Neural crest cell (in vitro differentiated cells): ENCODE data around the gene ARHGAP28. TPM values are rescaled to one million over a fixed set of nuclear protein-coding genes. Genes with fewer than 3 reads are reported as not detected.
A peak's percentile ranks its signal among the peaks of the same experiment; 100 is the strongest.

Source experiments
- DNase-seq: peaks from one replicate; pipeline ENCODE4 v3.0.0; 2021; ENCODE audit warnings: low read depth, mixed read lengths, low spot score
- H3K27ac Mint-ChIP-seq: one replicate; pipeline ENCODE4 v1.8.0; 2021; ENCODE audit warnings: mild to moderate bottlenecking, mixed read lengths; ENCODE audit not compliant: unreplicated experiment
- H3K27me3 Mint-ChIP-seq: 2 replicates; pipeline ENCODE4 v1.8.0; 2021; ENCODE audit warnings: low read depth, mild to moderate bottlenecking, mixed read lengths
- H3K36me3 Mint-ChIP-seq: 2 replicates; pipeline ENCODE4 v1.8.0; 2021; ENCODE audit warnings: low read depth, mild to moderate bottlenecking, mixed read lengths
- H3K4me1 Mint-ChIP-seq: 2 replicates; pipeline ENCODE4 v1.8.0; 2021; ENCODE audit warnings: mixed read lengths
- H3K4me3 Mint-ChIP-seq: one replicate; pipeline ENCODE4 v1.8.0; 2021; ENCODE audit warnings: mild to moderate bottlenecking, mixed read lengths
- H3K9me3 Mint-ChIP-seq: 2 replicates; pipeline ENCODE4 v1.8.0; 2021; ENCODE audit warnings: mixed read lengths
- CTCF ChIP-seq: fragments of 200-600 bp; sonication (generic); conservative IDR thresholded peaks from 2 replicates; pipeline ENCODE4 v1.5.0; 2021; ENCODE audit warnings: antibody characterized with exemption, mild to moderate bottlenecking
- total RNA-seq: library from RNA; stranded (reverse); gene quantifications from 2 replicates; pipeline ENCODE4 v1.2.1, GENCODE V29; 2021

Gene ARHGAP28
- total RNA-seq, 1 donor from 2014 or later, result 20.2 TPM

- H3K9me3 Mint-ChIP-seq, result no peaks in the 10 kb centered on the region
- H3K36me3 Mint-ChIP-seq, result peaks cover 37% of the 10 kb centered on the region
- no peaks in the 10 kb centered on the region for H3K27me3 Mint-ChIP-seq
- peaks cover 17% of the 10 kb centered on the region for H3K4me1 Mint-ChIP-seq
- no peak for TF ChIP-seq CTCF
- no peak for DNase-seq
- H3K27ac Mint-ChIP-seq, result no peak overlapping the region
- H3K4me3 Mint-ChIP-seq, result no peak overlapping the region
Measured at GRCh38 chr18:6948281-6949055, 219.0 kb downstream of the ARHGAP28 start.

GRCh38 chr18:6949800-6950586 is 220.5 kb downstream of the ARHGAP28 start:
- Mint-ChIP-seq H3K27me3 (no peaks in the 10 kb centered on the region), H3K4me1 (peaks cover 17% of the 10 kb centered on the region), H3K36me3 (peaks cover 45% of the 10 kb centered on the region), H3K27ac (peak overlapping the region; percentile 62), H3K4me3 (no peak overlapping the region), H3K9me3 (no peaks in the 10 kb centered on the region)
- TF ChIP-seq CTCF, result no peak
- no peak for DNase-seq

GRCh38 chr18:6950641-6951040 is 221.1 kb downstream of the ARHGAP28 start:
- no peak for TF ChIP-seq CTCF
- no peaks in the 10 kb centered on the region for H3K9me3 Mint-ChIP-seq
- H3K4me3 Mint-ChIP-seq, result no peak overlapping the region
- DNase-seq, result no peak
- H3K36me3 Mint-ChIP-seq, result peaks cover 42% of the 10 kb centered on the region
- H3K27ac Mint-ChIP-seq, result peak overlapping the region; percentile 62
- H3K27me3 Mint-ChIP-seq, result no peaks in the 10 kb centered on the region
- peaks cover 17% of the 10 kb centered on the region for H3K4me1 Mint-ChIP-seq

GRCh38 chr18:6951336-6952090 is 222.0 kb downstream of the ARHGAP28 start:
- H3K27ac Mint-ChIP-seq, result peak overlapping the region; percentile 35
- no peaks in the 10 kb centered on the region for H3K9me3 Mint-ChIP-seq
- H3K27me3 Mint-ChIP-seq, result no peaks in the 10 kb centered on the region
- no peak for TF ChIP-seq CTCF
- H3K4me3 Mint-ChIP-seq, result no peak overlapping the region
- peaks cover 17% of the 10 kb centered on the region for H3K4me1 Mint-ChIP-seq
- H3K36me3 Mint-ChIP-seq, result peaks cover 36% of the 10 kb centered on the region
- DNase-seq, result no peak

GRCh38 chr18:6954501-6954900 is 225.0 kb downstream of the ARHGAP28 start:
- peaks cover 17% of the 10 kb centered on the region for H3K4me1 Mint-ChIP-seq

More at GRCh38 chr18:6954501-6954900, 225.0 kb downstream of the ARHGAP28 start:
- no peak for TF ChIP-seq CTCF
- no peak for DNase-seq
- H3K9me3 Mint-ChIP-seq, result no peaks in the 10 kb centered on the region
- peaks cover 45% of the 10 kb centered on the region for H3K36me3 Mint-ChIP-seq
- no peak overlapping the region for H3K4me3 Mint-ChIP-seq
- peak overlapping the region; percentile 68 for H3K27ac Mint-ChIP-seq
- H3K27me3 Mint-ChIP-seq, result no peaks in the 10 kb centered on the region
